ENCODE measurements around the gene FXYD3.

Gene FXYD3

GRCh38 chr19:35116072-35116801 is 614 bp downstream of the FXYD3 start:
- peaks cover 7% of the 10 kb centered on the region for H3K4me1 ChIP-seq (ENCODE audit: control insufficient read depth, insufficient read depth, low read length, poor library complexity, severe bottlenecking)
- H3K27me3 ChIP-seq (replicated peaks; ENCODE audit: control insufficient read depth, insufficient read depth, low read length, poor library complexity, severe bottlenecking): peaks cover 3% of the 10 kb centered on the region
- DNase-seq: no peak
- no peaks in the 10 kb centered on the region for H3K36me3 ChIP-seq (ENCODE audit: control insufficient read depth, insufficient read depth, low read length)
- H3K9me3 ChIP-seq (ENCODE audit: control insufficient read depth, low read length): no peaks in the 10 kb centered on the region
- H3K27ac ChIP-seq (ENCODE audit: insufficient read depth, low read length, poor library complexity, severe bottlenecking): no peak overlapping the region
- H3K4me3 ChIP-seq (ENCODE audit: insufficient read depth, low read depth, low read length, poor library complexity, severe bottlenecking): no peak overlapping the region

- peaks cover 3% of the 10 kb centered on the region for H3K27me3 ChIP-seq (replicated peaks; ENCODE audit: control insufficient read depth, insufficient read depth, low read length, poor library complexity, severe bottlenecking)
- H3K4me1 ChIP-seq (ENCODE audit: control insufficient read depth, insufficient read depth, low read length, poor library complexity, severe bottlenecking): peaks cover 7% of the 10 kb centered on the region
- no peak overlapping the region for H3K4me3 ChIP-seq (ENCODE audit: insufficient read depth, low read depth, low read length, poor library complexity, severe bottlenecking)
- H3K9me3 ChIP-seq (ENCODE audit: control insufficient read depth, low read length): no peaks in the 10 kb centered on the region
- no peak overlapping the region for H3K27ac ChIP-seq (ENCODE audit: insufficient read depth, low read length, poor library complexity, severe bottlenecking)
- H3K36me3 ChIP-seq (ENCODE audit: control insufficient read depth, insufficient read depth, low read length): no peaks in the 10 kb centered on the region
- DNase-seq: no peak
Observed at GRCh38 chr19:35117116-35117515, 1.5 kb downstream of the FXYD3 start.

- Histone ChIP-seq H3K4me1 (ENCODE audit: control insufficient read depth, insufficient read depth, low read length, poor library complexity, severe bottlenecking) (peaks cover 7% of the 10 kb centered on the region), H3K4me3 (ENCODE audit: insufficient read depth, low read depth, low read length, poor library complexity, severe bottlenecking) (no peak overlapping the region), H3K27ac (ENCODE audit: insufficient read depth, low read length, poor library complexity, severe bottlenecking) (no peak overlapping the region), H3K9me3 (ENCODE audit: control insufficient read depth, low read length) (no peaks in the 10 kb centered on the region), H3K36me3 (ENCODE audit: control insufficient read depth, insufficient read depth, low read length) (no peaks in the 10 kb centered on the region), H3K27me3 (replicated peaks; ENCODE audit: control insufficient read depth, insufficient read depth, low read length, poor library complexity, severe bottlenecking) (peaks cover 3% of the 10 kb centered on the region)
- no peak for DNase-seq
Observed at GRCh38 chr19:35117799-35118198, 2.2 kb downstream of the FXYD3 start.

- DNase-seq: no peak
- H3K27me3 ChIP-seq (replicated peaks; ENCODE audit: control insufficient read depth, insufficient read depth, low read length, poor library complexity, severe bottlenecking): peaks cover 3% of the 10 kb centered on the region
- H3K9me3 ChIP-seq (ENCODE audit: control insufficient read depth, low read length): no peaks in the 10 kb centered on the region
Observed at GRCh38 chr19:35118268-35119020, 2.8 kb downstream of the FXYD3 start.

GRCh38 chr19:35119091-35119490 is 3.5 kb downstream of the FXYD3 start:
- no peaks in the 10 kb centered on the region for H3K27me3 ChIP-seq (replicated peaks; ENCODE audit: control insufficient read depth, insufficient read depth, low read length, poor library complexity, severe bottlenecking)
- no peak overlapping the region for H3K27ac ChIP-seq (ENCODE audit: insufficient read depth, low read length, poor library complexity, severe bottlenecking)
- H3K36me3 ChIP-seq (ENCODE audit: control insufficient read depth, insufficient read depth, low read length): no peaks in the 10 kb centered on the region
- no peak overlapping the region for H3K4me3 ChIP-seq (ENCODE audit: insufficient read depth, low read depth, low read length, poor library complexity, severe bottlenecking)
- no peak for DNase-seq
- H3K4me1 ChIP-seq (ENCODE audit: control insufficient read depth, insufficient read depth, low read length, poor library complexity, severe bottlenecking): peaks cover 11% of the 10 kb centered on the region
- no peaks in the 10 kb centered on the region for H3K9me3 ChIP-seq (ENCODE audit: control insufficient read depth, low read length)

More at GRCh38 chr19:35118268-35119020, 2.8 kb downstream of the FXYD3 start:
- H3K4me1 ChIP-seq (ENCODE audit: control insufficient read depth, insufficient read depth, low read length, poor library complexity, severe bottlenecking): peaks cover 7% of the 10 kb centered on the region
- H3K4me3 ChIP-seq (ENCODE audit: insufficient read depth, low read depth, low read length, poor library complexity, severe bottlenecking): no peak overlapping the region
- no peaks in the 10 kb centered on the region for H3K36me3 ChIP-seq (ENCODE audit: control insufficient read depth, insufficient read depth, low read length)
- no peak overlapping the region for H3K27ac ChIP-seq (ENCODE audit: insufficient read depth, low read length, poor library complexity, severe bottlenecking)

- no peak overlapping the region for H3K4me3 ChIP-seq (ENCODE audit: insufficient read depth, low read depth, low read length, poor library complexity, severe bottlenecking)
- no peaks in the 10 kb centered on the region for H3K27me3 ChIP-seq (replicated peaks; ENCODE audit: control insufficient read depth, insufficient read depth, low read length, poor library complexity, severe bottlenecking)
- peaks cover 9% of the 10 kb centered on the region for H3K4me1 ChIP-seq (ENCODE audit: control insufficient read depth, insufficient read depth, low read length, poor library complexity, severe bottlenecking)
- H3K36me3 ChIP-seq (ENCODE audit: control insufficient read depth, insufficient read depth, low read length): no peaks in the 10 kb centered on the region
- H3K9me3 ChIP-seq (ENCODE audit: control insufficient read depth, low read length): no peaks in the 10 kb centered on the region
- H3K27ac ChIP-seq (ENCODE audit: insufficient read depth, low read length, poor library complexity, severe bottlenecking): no peak overlapping the region
- DNase-seq: no peak
Observed at GRCh38 chr19:35119578-35120155, 4.0 kb downstream of the FXYD3 start.

- no peak overlapping the region for H3K4me3 ChIP-seq (ENCODE audit: insufficient read depth, low read depth, low read length, poor library complexity, severe bottlenecking)
- H3K4me1 ChIP-seq (ENCODE audit: control insufficient read depth, insufficient read depth, low read length, poor library complexity, severe bottlenecking): peaks cover 5% of the 10 kb centered on the region
Observed at GRCh38 chr19:35120492-35120891, 4.9 kb downstream of the FXYD3 start.

GRCh38 chr19:35120898-35121297 is 5.3 kb downstream of the FXYD3 start:
- Histone ChIP-seq H3K4me3 (ENCODE audit: insufficient read depth, low read depth, low read length, poor library complexity, severe bottlenecking) (no peak overlapping the region), H3K27me3 (replicated peaks; ENCODE audit: control insufficient read depth, insufficient read depth, low read length, poor library complexity, severe bottlenecking) (no peaks in the 10 kb centered on the region), H3K4me1 (ENCODE audit: control insufficient read depth, insufficient read depth, low read length, poor library complexity, severe bottlenecking) (peaks cover 5% of the 10 kb centered on the region), H3K27ac (ENCODE audit: insufficient read depth, low read length, poor library complexity, severe bottlenecking) (no peak overlapping the region), H3K9me3 (ENCODE audit: control insufficient read depth, low read length) (no peaks in the 10 kb centered on the region), H3K36me3 (ENCODE audit: control insufficient read depth, insufficient read depth, low read length) (no peaks in the 10 kb centered on the region)
- no peak for DNase-seq

More at GRCh38 chr19:35120492-35120891, 4.9 kb downstream of the FXYD3 start:
- Histone ChIP-seq H3K27ac (ENCODE audit: insufficient read depth, low read length, poor library complexity, severe bottlenecking) (no peak overlapping the region), H3K36me3 (ENCODE audit: control insufficient read depth, insufficient read depth, low read length) (no peaks in the 10 kb centered on the region), H3K27me3 (replicated peaks; ENCODE audit: control insufficient read depth, insufficient read depth, low read length, poor library complexity, severe bottlenecking) (no peaks in the 10 kb centered on the region), H3K9me3 (ENCODE audit: control insufficient read depth, low read length) (no peaks in the 10 kb centered on the region)
- DNase-seq: no peak

- DNase-seq: no peak
- Histone ChIP-seq H3K4me3 (ENCODE audit: insufficient read depth, low read depth, low read length, poor library complexity, severe bottlenecking) (no peak overlapping the region), H3K27me3 (replicated peaks; ENCODE audit: control insufficient read depth, insufficient read depth, low read length, poor library complexity, severe bottlenecking) (no peaks in the 10 kb centered on the region), H3K4me1 (ENCODE audit: control insufficient read depth, insufficient read depth, low read length, poor library complexity, severe bottlenecking) (peaks cover 5% of the 10 kb centered on the region), H3K9me3 (ENCODE audit: control insufficient read depth, low read length) (no peaks in the 10 kb centered on the region), H3K27ac (ENCODE audit: insufficient read depth, low read length, poor library complexity, severe bottlenecking) (no peak overlapping the region), H3K36me3 (ENCODE audit: control insufficient read depth, insufficient read depth, low read length) (no peaks in the 10 kb centered on the region)
Observed at GRCh38 chr19:35122687-35123551, 7.3 kb downstream of the FXYD3 start.
